Urinary bladder (tissue), 4 donors: ENCODE data around the gene HSFX2. TPM values are rescaled to one million over a fixed set of nuclear protein-coding genes. Genes with fewer than 3 reads are reported as not detected.
"Not testable (repeated sequence)": the region's sequence is repeated elsewhere in the genome, so short reads cannot be mapped to it uniquely, and the experiment has no call there.

Experiments used
- DNase-seq: peaks from one replicate; pipeline ENCODE4 v3.0.0-alpha.2; 2015; ENCODE audit errors: extremely low spot score
- H3K27ac ChIP-seq: one replicate; pipeline ENCODE4 v1.5.1; 2013; ENCODE audit warnings: low read depth, mild to moderate bottlenecking, moderate library complexity
- H3K36me3 ChIP-seq: one replicate; pipeline ENCODE4 v1.6.1; 2013; ENCODE audit warnings: mild to moderate bottlenecking, moderate library complexity; ENCODE audit not compliant: insufficient read depth
- H3K4me1 ChIP-seq: one replicate; pipeline ENCODE4 v1.6.1; 2013; ENCODE audit warnings: mild to moderate bottlenecking, moderate library complexity; ENCODE audit not compliant: insufficient read depth
- H3K4me3 ChIP-seq: one replicate; pipeline ENCODE4 v1.5.1; 2013; ENCODE audit warnings: low read depth, low read length
- WGBS: extraction: QIAGEN DNeasy Blood & Tissue Kit; methylation state at CpG from one replicate; pipeline ENCODE4 v1.1.7; 2013; 5-methylcytosine and 5-hydroxymethylcytosine counted together
- polyA plus RNA-seq: library from polyadenylated mRNA; stranded (reverse); fragments of 200-250 nt; gene quantifications from one replicate; pipeline ENCODE4 v1.2.3, GENCODE V29; 2013
- total RNA-seq: library from RNA; depleted of rRNA; stranded (reverse); fragments of >200 nt; gene quantifications from one replicate; pipeline ENCODE4 v1.2.3, GENCODE V29; 2014
- donor health status: healthy with polysubstance abuse.
- donor health status: healthy.

Gene HSFX2
- 0.95 TPM for total RNA-seq
- polyA plus RNA-seq, result 1.3 TPM

- not testable (repeated sequence) for H3K27ac ChIP-seq, DNase-seq, H3K4me1 ChIP-seq, H3K4me3 ChIP-seq, H3K36me3 ChIP-seq
- WGBS, result no CpG with 5 or more reads among the region's 17 CpGs
Observed at GRCh38 chrX:149595214-149595613, at the start of gene HSFX2. TSS of gene HSFX2 (minus strand) at chrX:149595314. CDS start at chrX:149594700, 614 bp downstream.

GRCh38 chrX:149643496-149643895, 48.4 kb upstream of the HSFX2 start:
- H3K4me3 ChIP-seq, result no peak overlapping the region
- no peaks in the 10 kb centered on the region for H3K36me3 ChIP-seq
- no peaks in the 10 kb centered on the region for H3K4me1 ChIP-seq
- H3K27ac ChIP-seq, result no peak overlapping the region
- WGBS, result 63% methylated on average over 4 of the region's 4 CpGs
- DNase-seq, result no peak

GRCh38 chrX:149641835-149642234, 46.7 kb upstream of the HSFX2 start:
- no peak overlapping the region for H3K4me3 ChIP-seq
- 47% methylated on average over 2 of the region's 2 CpGs for WGBS
- H3K4me1 ChIP-seq, result no peaks in the 10 kb centered on the region
- DNase-seq, result no peak
- H3K36me3 ChIP-seq, result no peaks in the 10 kb centered on the region
- no peak overlapping the region for H3K27ac ChIP-seq

GRCh38 chrX:149641432-149641831, 46.3 kb upstream of the HSFX2 start:
- Histone ChIP-seq H3K27ac (no peak overlapping the region), H3K4me3 (no peak overlapping the region), H3K36me3 (no peaks in the 10 kb centered on the region), H3K4me1 (no peaks in the 10 kb centered on the region)
- DNase-seq, result no peak
- WGBS, result 43% methylated on average over 3 of the region's 3 CpGs

- H3K36me3 ChIP-seq, result no peaks in the 10 kb centered on the region
- H3K4me1 ChIP-seq, result no peaks in the 10 kb centered on the region
- H3K4me3 ChIP-seq, result no peak overlapping the region
- WGBS, result 76% methylated on average over 3 of the region's 3 CpGs
- H3K27ac ChIP-seq, result no peak overlapping the region
- no peak for DNase-seq
Observed at GRCh38 chrX:149639568-149639967, 44.5 kb upstream of the HSFX2 start.

GRCh38 chrX:149638860-149639259, 43.7 kb upstream of the HSFX2 start:
- Histone ChIP-seq H3K4me1 (no peaks in the 10 kb centered on the region), H3K36me3 (no peaks in the 10 kb centered on the region)

GRCh38 chrX:149633511-149633910, 38.4 kb upstream of the HSFX2 start:
- Histone ChIP-seq H3K36me3 (no peaks in the 10 kb centered on the region), H3K4me3 (no peak overlapping the region), H3K4me1 (no peaks in the 10 kb centered on the region), H3K27ac (no peak overlapping the region)
- no peak for DNase-seq

More at GRCh38 chrX:149638860-149639259, 43.7 kb upstream of the HSFX2 start:
- no peak for DNase-seq
- H3K27ac ChIP-seq, result no peak overlapping the region
- no peak overlapping the region for H3K4me3 ChIP-seq

- Histone ChIP-seq H3K4me1 (no peaks in the 10 kb centered on the region), H3K4me3 (peak within 1 kb of the TSS; percentile 76), H3K27ac (no peak within 1 kb of the TSS), H3K36me3 (no peaks in the 10 kb centered on the region)
- no peak for DNase-seq
- under 1% methylated on average over 51 of the region's 102 CpGs for WGBS
Observed at GRCh38 chrX:149631234-149632165, 36.4 kb upstream of the HSFX2 start, which contains the start of gene TMEM185A. TSS of gene TMEM185A (minus strand) at chrX:149631792. CDS start at chrX:149631580, 212 bp downstream.

GRCh38 chrX:149630681-149631233, 35.6 kb upstream of the HSFX2 start:
- Histone ChIP-seq H3K4me1 (no peaks in the 10 kb centered on the region), H3K27ac (no peak overlapping the region), H3K36me3 (no peaks in the 10 kb centered on the region), H3K4me3 (peak overlapping the region; percentile 76)
- no peak for DNase-seq
- 5% methylated on average over 16 of the region's 16 CpGs for WGBS

GRCh38 chrX:149629730-149630387, 34.7 kb upstream of the HSFX2 start:
- H3K4me3 ChIP-seq, result no peak overlapping the region
- no peak overlapping the region for H3K27ac ChIP-seq
- WGBS, result 69% methylated on average over 5 of the region's 5 CpGs
- DNase-seq, result no peak
- H3K36me3 ChIP-seq, result no peaks in the 10 kb centered on the region
- no peaks in the 10 kb centered on the region for H3K4me1 ChIP-seq

GRCh38 chrX:149628768-149629167, 33.7 kb upstream of the HSFX2 start:
- Histone ChIP-seq H3K4me3 (no peak overlapping the region), H3K36me3 (no peaks in the 10 kb centered on the region)

GRCh38 chrX:149628280-149628679, 33.2 kb upstream of the HSFX2 start:
- Histone ChIP-seq H3K27ac (no peak overlapping the region), H3K4me1 (no peaks in the 10 kb centered on the region), H3K4me3 (no peak overlapping the region), H3K36me3 (no peaks in the 10 kb centered on the region)
- 86% methylated on average over 3 of the region's 3 CpGs for WGBS
- DNase-seq, result no peak

More at GRCh38 chrX:149628768-149629167, 33.7 kb upstream of the HSFX2 start:
- no peak for DNase-seq
- H3K4me1 ChIP-seq, result no peaks in the 10 kb centered on the region
- H3K27ac ChIP-seq, result no peak overlapping the region
- WGBS, result 84% methylated on average over 2 of the region's 2 CpGs

GRCh38 chrX:149626829-149627228, 31.7 kb upstream of the HSFX2 start:
- H3K27ac ChIP-seq, result not testable (repeated sequence)

GRCh38 chrX:149619662-149620061, 24.5 kb upstream of the HSFX2 start:
- not testable (repeated sequence) for H3K4me3 ChIP-seq, H3K27ac ChIP-seq, H3K36me3 ChIP-seq, DNase-seq, H3K4me1 ChIP-seq
- no CpG with 5 or more reads among the region's 1 CpG for WGBS

More at GRCh38 chrX:149626829-149627228, 31.7 kb upstream of the HSFX2 start:
- H3K4me3 ChIP-seq, H3K4me1 ChIP-seq, H3K36me3 ChIP-seq, DNase-seq: not testable (repeated sequence)
- 37% methylated on average over 8 of the region's 8 CpGs for WGBS
